Psoas muscle (tissue), 8 donors: Measurements from ENCODE around the gene PDC. TPM values are rescaled to one million over a fixed set of nuclear protein-coding genes. Genes with fewer than 3 reads are reported as not detected.
"Not testable (repeated sequence)": the region's sequence is repeated elsewhere in the genome, so short reads cannot be mapped to it uniquely, and the experiment has no call there.

Source experiments
- ATAC-seq, 4 donors: fragments of 200-7000 bp; cut with Tn5 transposase; one replicate each; pipeline ENCODE4 v1.9.1; 2020; ENCODE audit warnings: moderate library complexity in 3 of 4, mild to moderate bottlenecking in 2 of 4
- DNase-seq, 2 donors: peaks; one replicate each; pipeline ENCODE4 v3.0.0-alpha.2; 2020
- H3K27ac ChIP-seq: fragments of 200-600 bp; one replicate; pipeline ENCODE4 v1.8.0; 2022
- H3K27me3 ChIP-seq, 3 donors: fragments of 200-600 bp in 1 of 3; one replicate each; pipeline versions ENCODE4 v1.6.1 to v1.8.0; 2013 to 2022; ENCODE audit warnings: low read length in 2 of 3, mild to moderate bottlenecking in 2 of 3, moderate library complexity in 1 of 3; ENCODE audit not compliant: insufficient read depth in 3 of 3
- H3K36me3 ChIP-seq, 2 donors: fragments of 200-600 bp in 1 of 2; one replicate each; pipeline versions ENCODE4 v1.6.1 to v1.8.0; 2013 to 2022; ENCODE audit warnings: low read depth in 1 of 2, mild to moderate bottlenecking in 1 of 2, moderate library complexity in 1 of 2; ENCODE audit not compliant: insufficient read depth in 1 of 2
- H3K4me1 ChIP-seq: fragments of 200-600 bp; one replicate; pipeline ENCODE4 v1.8.0; 2022
- H3K4me3 ChIP-seq: fragments of 200-600 bp; one replicate; pipeline ENCODE4 v1.8.0; 2022; ENCODE audit warnings: mild to moderate bottlenecking
- H3K9me3 ChIP-seq: fragments of 200-600 bp; one replicate; pipeline ENCODE4 v1.8.0; 2022
- CTCF ChIP-seq: fragments of 200-600 bp; IDR thresholded peaks from one replicate; pipeline ENCODE4 v1.8.0; 2022; ENCODE audit warnings: antibody characterized with exemption
- WGBS, 3 donors: extraction: QIAGEN DNeasy Blood & Tissue Kit; methylation state at CpG; one replicate each; pipeline versions ENCODE4 v1.1.6 to v1.1.7; 2013; 5-methylcytosine and 5-hydroxymethylcytosine counted together
- intact Hi-C, 2 donors: fragments of 100-400 bp; cut with DNase I; formaldehyde crosslinking; loops; one replicate each; pipeline versions ENCODE4 v1.11.0 to v1.14.2; 2022
- polyA plus RNA-seq, 3 donors: library from polyadenylated mRNA; stranded (reverse); fragments of 200-250 nt; gene quantifications; one replicate each; pipeline ENCODE4 v1.2.3, GENCODE V29; 2013
- total RNA-seq, 4 donors: library from RNA; stranded (reverse); fragmentation: NEBNext Ultra II Directional in 2 of 4; extraction: Animal tissue kit (Norgen Biotek cat#: 25700) in 2 of 4; gene quantifications; one replicate each; pipeline versions ENCODE4 v1.2.1 to v1.2.4, GENCODE V29; 2021 to 2023
- donor health status: healthy with polysubstance abuse.
- donor health status: DM: no; HTN: no; CAD: no; lungs with moderate emphysema.
- donor health status: Bipolar disorder and iron deficiency.
- donor health status: healthy.
- donor health status: DM: yes; HTN: yes; CAD: no.
- donor health status: DM: no; HTN: no; CAD: no.
- donor health status: DM: no; HTN: no; CAD: no.
- donor health status: DM: yes; HTN: yes; CAD: no.

The PDC gene
- total and polyA plus RNA-seq, 7 donors = not detected

- no peaks in the 10 kb centered on the region for H3K27me3 ChIP-seq
- no peaks in the 10 kb centered on the region for H3K4me1 ChIP-seq
- 48 to 53% (median 51%) methylated on average over 2 of the region's 2 CpGs for WGBS, 3 donors
- ATAC-seq (no peak), DNase-seq (no peak)
- intact Hi-C loops = no loop called here
- H3K4me3 ChIP-seq = no peak overlapping the region
- no peak for TF ChIP-seq CTCF
- H3K9me3 ChIP-seq = no peaks in the 10 kb centered on the region
- H3K36me3 ChIP-seq = peaks cover 0 to 4% of the 10 kb centered on the region in 2 donors
- H3K27ac ChIP-seq = no peak overlapping the region
Observed at GRCh38 chr1:186479162-186479561, 18.2 kb upstream of the PDC start.

- H3K27ac ChIP-seq = no peak overlapping the region
- ATAC-seq (no peak), DNase-seq (no peak)
- H3K36me3 ChIP-seq = peaks cover 0 to 9% of the 10 kb centered on the region in 2 donors
- H3K4me3 ChIP-seq = no peak overlapping the region
- WGBS, 3 donors = 74 to 77% (median 77%) methylated on average over 5 of the region's 5 CpGs
- H3K27me3 ChIP-seq = no peaks in the 10 kb centered on the region
- no peak for TF ChIP-seq CTCF
- intact Hi-C loops = no loop called here
- no peaks in the 10 kb centered on the region for H3K4me1 ChIP-seq
- H3K9me3 ChIP-seq = no peaks in the 10 kb centered on the region
Observed at GRCh38 chr1:186476264-186477040, 15.5 kb upstream of the PDC start.

GRCh38 chr1:186474208-186474607 lies 13.3 kb upstream of the PDC start:
- ATAC-seq = no peak

GRCh38 chr1:186473047-186473446 lies 12.1 kb upstream of the PDC start:
- Histone ChIP-seq H3K27me3 (no peaks in the 10 kb centered on the region), H3K36me3 (peaks cover 0 to 9% of the 10 kb centered on the region in 2 donors), H3K9me3 (no peaks in the 10 kb centered on the region), H3K4me3 (no peak overlapping the region), H3K4me1 (no peaks in the 10 kb centered on the region), H3K27ac (no peak overlapping the region)
- WGBS, 3 donors = 74 to 80% (median 75%) methylated on average over 4 of the region's 4 CpGs
- TF ChIP-seq CTCF = no peak
- intact Hi-C loops = no loop called here
- ATAC-seq (no peak), DNase-seq (no peak)

More at GRCh38 chr1:186474208-186474607, 13.3 kb upstream of the PDC start:
- Histone ChIP-seq H3K27me3 (no peaks in the 10 kb centered on the region), H3K27ac (no peak overlapping the region), H3K4me3 (no peak overlapping the region), H3K4me1 (no peaks in the 10 kb centered on the region), H3K9me3 (no peaks in the 10 kb centered on the region), H3K36me3 (peaks cover 0 to 9% of the 10 kb centered on the region in 2 donors)
- intact Hi-C loops = no loop called here
- no peak for DNase-seq
- TF ChIP-seq CTCF = no peak
- WGBS, 3 donors = 73 to 85% (median 80%) methylated on average over 2 of the region's 2 CpGs

GRCh38 chr1:186465946-186466345 lies 5.0 kb upstream of the PDC start:
- WGBS, 3 donors = 29 to 38% (median 37%) methylated on average over 2 of the region's 2 CpGs
- H3K27ac ChIP-seq = no peak overlapping the region
- DNase-seq = no peak
- H3K9me3 ChIP-seq = no peaks in the 10 kb centered on the region
- no peak for TF ChIP-seq CTCF
- H3K27me3 ChIP-seq = no peaks in the 10 kb centered on the region
- no peaks in the 10 kb centered on the region for H3K4me1 ChIP-seq
- intact Hi-C loops = no loop called here
- H3K4me3 ChIP-seq = no peak overlapping the region
- no peaks in the 10 kb centered on the region for H3K36me3 ChIP-seq
- ATAC-seq = no peak

- H3K27me3 ChIP-seq, intact Hi-C loops, ATAC-seq, H3K27ac ChIP-seq, H3K4me3 ChIP-seq, H3K36me3 ChIP-seq, DNase-seq, H3K9me3 ChIP-seq, H3K4me1 ChIP-seq: not testable (repeated sequence)
Observed at GRCh38 chr1:186465491-186465890, 4.6 kb upstream of the PDC start.
